Stomach (tissue), 9 donors: ENCODE results near the gene STK33. TPM values are rescaled to one million over a fixed set of nuclear protein-coding genes. Genes with fewer than 3 reads are reported as not detected.

Experiments
- DNase-seq, 2 donors: peaks; one replicate each; pipeline versions ENCODE4 v3.0.0 to v3.0.0-alpha.2; 2013 to 2019
- H3K27ac ChIP-seq, 5 donors: fragments of 200-600 bp in 4 of 5; sonication (generic) in 4 of 5; one replicate each; pipeline ENCODE4 v1.5.1; 2013 to 2019; ENCODE audit warnings: mild to moderate bottlenecking in 1 of 5, moderate library complexity in 1 of 5
- H3K27me3 ChIP-seq, 3 donors: fragments of 200-600 bp; sonication (generic); one replicate each; pipeline ENCODE4 v1.5.1; 2017 to 2019; ENCODE audit warnings: mixed run types in 1 of 3
- H3K36me3 ChIP-seq, 4 donors: fragments of 200-600 bp; sonication (generic); 1 replicate in 3 of 4; 2 replicates in 1 of 4; pipeline ENCODE4 v1.5.1; 2016 to 2019
- H3K4me1 ChIP-seq, 4 donors: fragments of 200-600 bp; sonication (generic); one replicate each; pipeline ENCODE4 v1.5.1; 2016 to 2019
- H3K4me3 ChIP-seq, 4 donors: fragments of 200-600 bp; sonication (generic) in 3 of 4; one replicate each; pipeline ENCODE4 v1.5.1; 2016 to 2019; ENCODE audit warnings: mild to moderate bottlenecking in 1 of 4
- H3K9me3 ChIP-seq, 4 donors: fragments of 200-600 bp; sonication (generic); one replicate each; pipeline ENCODE4 v1.5.1; 2016 to 2019
- CTCF ChIP-seq, 7 experiments: fragments of 450-650 bp in 4 of 7; fragments of 200-600 bp in 3 of 7; sonication (generic) in 3 of 7; IDR thresholded peaks; one replicate each; pipeline ENCODE4 v1.5.1; 2016 to 2019; ENCODE audit warnings: antibody characterized with exemption in 7 of 7, control low read depth in 2 of 7, mild to moderate bottlenecking in 1 of 7
- EP300 ChIP-seq: sonication (generic); formaldehyde crosslinking; IDR thresholded peaks from one replicate; pipeline ENCODE4 v1.6.1; 2017; ENCODE audit warnings: antibody characterized with exemption
- POLR2A ChIP-seq, 4 donors: fragments of 450-650 bp; IDR thresholded peaks; one replicate each; pipeline ENCODE4 v1.6.1; 2016; ENCODE audit warnings: antibody characterized with exemption in 4 of 4, control low read depth in 2 of 4, mild to moderate bottlenecking in 1 of 4, moderate library complexity in 1 of 4
- POLR2AphosphoS5 ChIP-seq, 3 donors: sonication (generic); formaldehyde crosslinking; IDR thresholded peaks; one replicate each; pipeline ENCODE4 v1.6.1; 2016; ENCODE audit warnings: antibody characterized with exemption in 3 of 3
- WGBS, 5 donors: extraction: QIAGEN DNeasy Blood & Tissue Kit in 3 of 5; methylation state at CpG; one replicate each; pipeline versions ENCODE4 v1.1.5 to v1.1.7; 2013 to 2018; 5-methylcytosine and 5-hydroxymethylcytosine counted together
- intact Hi-C: fragments of 100-400 bp; cut with DNase I; formaldehyde crosslinking; loops from one replicate; pipeline ENCODE4 v1.15.1; 2023; ENCODE audit warnings: low total_unique reads
- polyA plus RNA-seq, 3 donors: library from polyadenylated mRNA; stranded (reverse); fragments of 200-250 nt; gene quantifications; one replicate each; pipeline ENCODE4 v1.2.3, GENCODE V29; 2013
- total RNA-seq, 5 donors: library from RNA; depleted of rRNA; stranded (reverse); fragments of >200 nt; gene quantifications; one replicate each; pipeline versions ENCODE4 v1.1.0 to v1.2.3, GENCODE V29; 2014 to 2016
- donor health status: healthy with polysubstance abuse.
- donor health status: Bipolar disorder and iron deficiency.
- donor health status: healthy.

The STK33 gene
- total and polyA plus RNA-seq, 8 donors, result 3.1 to 21.3 (median 10.9) TPM; not detected in 1

DNA sequence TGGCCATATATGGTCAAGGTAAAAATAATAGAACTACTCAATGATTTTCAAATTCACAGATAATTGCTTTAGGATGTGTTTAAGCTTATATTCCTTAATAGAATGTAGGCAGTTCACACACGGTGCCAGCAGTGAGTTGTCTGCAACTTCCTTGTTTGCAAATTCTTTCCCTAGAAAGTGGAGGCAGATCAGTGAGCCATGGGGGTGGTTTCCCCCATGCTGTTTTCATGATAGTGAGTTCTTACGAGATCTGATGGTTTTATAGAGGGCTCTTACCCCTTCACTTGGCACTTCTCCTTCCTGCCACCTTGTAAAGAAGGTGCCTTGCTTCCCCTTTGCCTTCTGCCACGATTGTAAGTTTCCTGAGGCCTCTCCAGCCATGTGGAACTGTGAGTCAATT lies 218.6 kb downstream of the STK33 start:
- intact Hi-C loops, result no loop called here
- Histone ChIP-seq H3K4me3 (no peak overlapping the region), H3K4me1 (no peaks in the 10 kb centered on the region), H3K36me3 (no peaks in the 10 kb centered on the region), H3K27ac (no peak overlapping the region), H3K27me3 (no peaks in the 10 kb centered on the region), H3K9me3 (no peaks in the 10 kb centered on the region)
- TF ChIP-seq CTCF (IDR thresholded peaks at IDR 0.05) (no peak), EP300 (no peak), POLR2A (IDR thresholded peaks at IDR 0.05) (no peak), POLR2AphosphoS5 (IDR thresholded peaks at IDR 0.05) (no peak)
- 29 to 43% (median 37%) methylated on average over 3 of the region's 3 CpGs for WGBS, 5 donors
- no peak for DNase-seq

DNA sequence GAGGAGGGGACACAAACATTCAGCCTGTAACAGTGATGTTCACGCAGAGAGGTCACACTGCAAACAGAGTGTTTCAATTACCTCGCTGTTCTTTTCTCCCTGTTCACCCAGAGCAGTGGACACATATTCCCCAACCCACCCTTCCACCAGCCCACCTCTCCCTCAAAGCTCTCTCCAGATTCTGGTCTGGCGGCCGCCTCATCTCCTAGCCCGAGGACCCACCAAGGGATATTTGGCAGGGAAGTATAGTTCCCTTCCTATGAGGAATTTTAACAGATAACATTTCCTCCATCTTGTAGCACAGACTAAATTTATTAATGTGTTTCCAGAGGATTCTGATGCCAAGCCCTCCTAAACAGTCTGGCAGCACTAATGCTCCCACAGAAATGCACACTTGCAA lies 219.3 kb downstream of the STK33 start:
- WGBS, 5 donors, result 82 to 91% (median 89%) methylated on average over 5 of the region's 5 CpGs
- intact Hi-C loops, result no loop called here
- no peaks in the 10 kb centered on the region for H3K9me3 ChIP-seq
- H3K4me3 ChIP-seq, result no peak overlapping the region
- no peaks in the 10 kb centered on the region for H3K4me1 ChIP-seq
- no peak for DNase-seq
- H3K27me3 ChIP-seq, result no peaks in the 10 kb centered on the region
- no peaks in the 10 kb centered on the region for H3K36me3 ChIP-seq
- no peak for TF ChIP-seq POLR2AphosphoS5 (IDR thresholded peaks at IDR 0.05)
- no peak for TF ChIP-seq EP300
- TF ChIP-seq CTCF (IDR thresholded peaks at IDR 0.05), result no peak
- TF ChIP-seq POLR2A (IDR thresholded peaks at IDR 0.05), result no peak
- no peak overlapping the region for H3K27ac ChIP-seq

DNA sequence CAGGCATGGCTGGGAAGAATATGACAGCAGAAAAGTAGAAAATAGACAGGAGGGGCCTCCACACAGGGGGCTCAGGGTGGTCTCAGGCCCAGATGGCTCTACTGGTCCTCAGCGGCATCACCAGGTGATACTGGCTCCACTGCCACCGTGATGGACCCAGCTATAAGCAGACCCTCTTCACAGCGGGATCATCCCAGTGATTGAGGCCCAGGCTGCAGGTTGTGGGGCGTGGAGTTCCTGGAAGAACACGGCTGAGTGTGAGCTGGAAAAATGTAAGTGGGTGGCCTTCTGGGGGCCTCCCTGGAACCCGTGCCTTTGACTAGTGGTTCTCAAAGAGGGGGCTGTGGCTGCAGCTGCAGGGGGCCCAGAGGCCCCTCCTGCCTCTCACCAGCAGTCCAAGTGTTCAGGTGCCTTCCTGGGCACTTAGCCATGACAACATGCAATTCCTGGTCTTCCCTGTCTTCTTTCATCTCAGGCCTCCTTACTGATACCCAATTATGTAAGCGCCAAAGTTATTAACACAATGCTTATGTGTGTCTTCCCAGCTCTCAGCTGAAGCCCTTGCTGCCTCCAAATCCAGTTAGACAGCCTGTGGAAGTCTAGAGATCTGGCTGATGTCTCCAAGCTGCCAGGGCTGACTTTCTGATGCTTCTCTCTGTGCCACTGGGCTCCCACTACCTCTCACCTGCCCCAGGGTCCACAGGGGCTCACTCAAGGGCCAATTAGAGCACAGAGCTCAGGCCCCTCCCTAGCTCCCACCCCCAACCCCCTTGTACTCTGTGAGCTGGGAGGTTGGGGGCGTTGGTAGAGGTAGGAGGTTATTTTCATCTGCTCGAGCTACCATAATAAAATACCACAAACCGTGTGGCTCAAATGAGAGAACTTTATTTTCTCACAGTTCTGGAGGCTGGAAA lies 220.3 kb downstream of the STK33 start:
- no peaks in the 10 kb centered on the region for H3K27me3 ChIP-seq
- no peak for TF ChIP-seq CTCF (IDR thresholded peaks at IDR 0.05)
- no peak for TF ChIP-seq POLR2A (IDR thresholded peaks at IDR 0.05)
- TF ChIP-seq EP300, result no peak
- TF ChIP-seq POLR2AphosphoS5 (IDR thresholded peaks at IDR 0.05), result no peak
- H3K4me3 ChIP-seq, result no peak overlapping the region
- H3K4me1 ChIP-seq, result no peaks in the 10 kb centered on the region
- intact Hi-C loops, result no loop called here
- no peak for DNase-seq
- H3K27ac ChIP-seq, result no peak overlapping the region
- 76 to 87% (median 80%) methylated on average over 10 of the region's 10 CpGs for WGBS, 5 donors
- H3K9me3 ChIP-seq, result no peaks in the 10 kb centered on the region
- no peaks in the 10 kb centered on the region for H3K36me3 ChIP-seq

GRCh38 chr11:8372641-8373381 lies 221.2 kb downstream of the STK33 start:
- TF ChIP-seq EP300 (no peak), POLR2AphosphoS5 (IDR thresholded peaks at IDR 0.05) (no peak), CTCF (IDR thresholded peaks at IDR 0.05) (no peak), POLR2A (IDR thresholded peaks at IDR 0.05) (no peak)
- Histone ChIP-seq H3K4me1 (no peaks in the 10 kb centered on the region), H3K4me3 (no peak overlapping the region), H3K36me3 (no peaks in the 10 kb centered on the region), H3K27ac (no peak overlapping the region), H3K9me3 (no peaks in the 10 kb centered on the region), H3K27me3 (no peaks in the 10 kb centered on the region)
- intact Hi-C loops, result no loop called here
- DNase-seq, result no peak
- 89 to 96% (median 95%) methylated on average over 9 to 12 of the region's 12 CpGs for WGBS, 5 donors
